ENCODE data around the gene WDFY4. TPM values are rescaled to one million over a fixed set of nuclear protein-coding genes. Genes with fewer than 3 reads are reported as not detected.

Gene WDFY4
- total RNA-seq, 1 experiment from 2014 or later = not detected

GRCh38 chr10:48790457-48791044, 105.9 kb downstream of the WDFY4 start:
- Histone ChIP-seq H3T11ph (ENCODE audit: low read length) (no peak overlapping the region), H3K4ac (ENCODE audit: low read depth, low read length) (no peak overlapping the region), H3K27ac (ENCODE audit: insufficient read length, low read depth, low read length) (no peak overlapping the region), H3K18ac (ENCODE audit: insufficient read length, low read depth, low read length) (no peak overlapping the region), H3K56ac (ENCODE audit: insufficient read length, low read depth, low read length) (no peak overlapping the region), H2BK15ac (ENCODE audit: low read depth, low read length) (no peak overlapping the region), H3K9ac (ENCODE audit: extremely low read depth, insufficient read length, low read length) (no peak overlapping the region), H3K79me1 (ENCODE audit: insufficient read depth, low read depth, low read length, poor library complexity, severe bottlenecking) (no peaks in the 10 kb centered on the region), H3K23me2 (ENCODE audit: insufficient read length, low read depth, low read length, poor library complexity, severe bottlenecking) (no peaks in the 10 kb centered on the region), H3K9me3 (ENCODE audit: control insufficient read depth, low read depth, low read length) (no peaks in the 10 kb centered on the region), H3K14ac (ENCODE audit: insufficient read depth, low read length) (no peak overlapping the region), H2AFZ (ENCODE audit: low read length) (no peak overlapping the region), H2BK12ac (ENCODE audit: insufficient read length, low read depth, low read length) (no peak overlapping the region), H4K8ac (replicated peaks; ENCODE audit: insufficient read length, low read depth, low read length) (no peak overlapping the region), H3K23ac (ENCODE audit: insufficient read length, low read depth, low read length) (no peak overlapping the region), H4K5ac (ENCODE audit: insufficient read length, low read depth, low read length) (no peak overlapping the region), H3K79me2 (ENCODE audit: insufficient read depth, low read length) (no peaks in the 10 kb centered on the region), H2BK120ac (ENCODE audit: low read depth, low read length, poor library complexity, severe bottlenecking) (no peak overlapping the region), H2BK20ac (ENCODE audit: low read depth, low read length, poor library complexity, severe bottlenecking) (no peak overlapping the region), H4K91ac (ENCODE audit: insufficient read length, low read depth, low read length) (no peak overlapping the region), H2BK5ac (ENCODE audit: insufficient read length, low read length) (no peak overlapping the region), H3K4me1 (ENCODE audit: insufficient read depth, low read length) (no peaks in the 10 kb centered on the region), H3K27me3 (ENCODE audit: insufficient read depth, low read length) (0 out of 2 replicates have a peak, but pooled peaks cover 2% of the 10 kb centered on the region), H2AK5ac (ENCODE audit: insufficient read length, low read length) (no peak overlapping the region), H3K4me2 (ENCODE audit: insufficient read depth, insufficient read length, low read length) (no peak overlapping the region), H4K20me1 (ENCODE audit: control insufficient read depth, insufficient read depth, insufficient read length) (no peaks in the 10 kb centered on the region)
- no peaks in the 10 kb centered on the region for H3K4me1 Mint-ChIP-seq
- peaks cover 19% of the 10 kb centered on the region for H3K27me3 Mint-ChIP-seq (ENCODE audit: low read depth)
- H3K4me3 Mint-ChIP-seq = no peak overlapping the region
- no peaks in the 10 kb centered on the region for H3K9me3 Mint-ChIP-seq
- no CpG with 5 or more reads among the region's 8 CpGs for WGBS (ENCODE audit: extremely low coverage, insufficient read length, low lambda C conversion rate)
- no peak for DNase-seq
- H3K36me3 Mint-ChIP-seq (ENCODE audit: insufficient read depth in 1 of 3, low read depth in 3 of 3) = no peaks in the 10 kb centered on the region
- no peak for TF ChIP-seq CTCF (conservative IDR thresholded peaks at IDR 0.05)
- H3K27ac Mint-ChIP-seq = no peak overlapping the region

All from H9 (cell line).